ENCODE results near the gene PDE8B.
A peak's percentile ranks its signal among the peaks of the same experiment; 100 is the strongest.

PDE8B gene

GRCh38 chr5:77231471-77232138 lies 21.1 kb downstream of the PDE8B start:
- ATAC-seq (no peak), DNase-seq (no peak)
- Mint-ChIP-seq H3K36me3 (ENCODE audit: low read depth) (no peaks in the 10 kb centered on the region), H3K4me1 (peaks cover 14% of the 10 kb centered on the region), H3K9me3 (peaks cover 6% of the 10 kb centered on the region), H3K27me3 (peaks cover 28% of the 10 kb centered on the region), H3K27ac (no peak overlapping the region), H3K4me3 (no peak overlapping the region)

GRCh38 chr5:77232574-77233358 lies 22.3 kb downstream of the PDE8B start:
- peaks cover 14% of the 10 kb centered on the region for H3K4me1 Mint-ChIP-seq
- peaks cover 6% of the 10 kb centered on the region for H3K9me3 Mint-ChIP-seq
- H3K27ac Mint-ChIP-seq, result no peak overlapping the region
- DNase-seq (no peak), ATAC-seq (peak; percentile 51)
- peaks cover 28% of the 10 kb centered on the region for H3K27me3 Mint-ChIP-seq
- H3K36me3 Mint-ChIP-seq (ENCODE audit: low read depth), result no peaks in the 10 kb centered on the region
- no peak overlapping the region for H3K4me3 Mint-ChIP-seq

GRCh38 chr5:77235846-77236721 lies 25.6 kb downstream of the PDE8B start:
- peaks cover 9% of the 10 kb centered on the region for H3K4me1 Mint-ChIP-seq
- peaks cover 33% of the 10 kb centered on the region for H3K27me3 Mint-ChIP-seq
- no peak overlapping the region for H3K4me3 Mint-ChIP-seq
- no peak overlapping the region for H3K27ac Mint-ChIP-seq
- DNase-seq, result no peak
- no peaks in the 10 kb centered on the region for H3K9me3 Mint-ChIP-seq
- ATAC-seq, result peak; percentile 52
- H3K36me3 Mint-ChIP-seq (ENCODE audit: low read depth), result no peaks in the 10 kb centered on the region

- H3K27ac Mint-ChIP-seq, result no peak overlapping the region
- DNase-seq (no peak), ATAC-seq (no peak)
- H3K36me3 Mint-ChIP-seq (ENCODE audit: low read depth), result no peaks in the 10 kb centered on the region
- H3K4me1 Mint-ChIP-seq, result peaks cover 6% of the 10 kb centered on the region
- peaks cover 25% of the 10 kb centered on the region for H3K27me3 Mint-ChIP-seq
- no peaks in the 10 kb centered on the region for H3K9me3 Mint-ChIP-seq
- no peak overlapping the region for H3K4me3 Mint-ChIP-seq
These were observed 28.8 kb downstream of the PDE8B start for GRCh38 chr5:77239126-77239741.

- H3K4me3 Mint-ChIP-seq, result no peak overlapping the region
- peaks cover under 1% of the 10 kb centered on the region for H3K4me1 Mint-ChIP-seq
- no peak for ATAC-seq
These were observed 31.0 kb downstream of the PDE8B start for GRCh38 chr5:77241444-77241843.

GRCh38 chr5:77249475-77249874 lies 39.0 kb downstream of the PDE8B start:
- Mint-ChIP-seq H3K4me3 (no peak overlapping the region), H3K27me3 (peaks cover 8% of the 10 kb centered on the region), H3K9me3 (no peaks in the 10 kb centered on the region), H3K36me3 (ENCODE audit: low read depth) (no peaks in the 10 kb centered on the region), H3K27ac (no peak overlapping the region), H3K4me1 (no peaks in the 10 kb centered on the region)
- DNase-seq (no peak), ATAC-seq (no peak)

More at GRCh38 chr5:77241444-77241843, 31.0 kb downstream of the PDE8B start:
- no peak overlapping the region for H3K27ac Mint-ChIP-seq
- peaks cover 14% of the 10 kb centered on the region for H3K27me3 Mint-ChIP-seq
- no peak for DNase-seq
- H3K9me3 Mint-ChIP-seq, result no peaks in the 10 kb centered on the region
- no peaks in the 10 kb centered on the region for H3K36me3 Mint-ChIP-seq (ENCODE audit: low read depth)

GRCh38 chr5:77250021-77250420 lies 39.5 kb downstream of the PDE8B start:
- peaks cover 8% of the 10 kb centered on the region for H3K27me3 Mint-ChIP-seq
- no peak overlapping the region for H3K4me3 Mint-ChIP-seq
- no peak overlapping the region for H3K27ac Mint-ChIP-seq
- no peaks in the 10 kb centered on the region for H3K4me1 Mint-ChIP-seq
- H3K36me3 Mint-ChIP-seq (ENCODE audit: low read depth), result no peaks in the 10 kb centered on the region
- ATAC-seq (no peak), DNase-seq (no peak)
- no peaks in the 10 kb centered on the region for H3K9me3 Mint-ChIP-seq

- DNase-seq (no peak), ATAC-seq (no peak)
- Mint-ChIP-seq H3K27ac (no peak overlapping the region), H3K4me1 (no peaks in the 10 kb centered on the region), H3K9me3 (no peaks in the 10 kb centered on the region), H3K27me3 (peaks cover 12% of the 10 kb centered on the region), H3K4me3 (no peak overlapping the region), H3K36me3 (ENCODE audit: low read depth) (no peaks in the 10 kb centered on the region)
These were observed 41.4 kb downstream of the PDE8B start for GRCh38 chr5:77251921-77252320.

- Mint-ChIP-seq H3K4me1 (peaks cover 4% of the 10 kb centered on the region), H3K36me3 (ENCODE audit: low read depth) (no peaks in the 10 kb centered on the region), H3K9me3 (no peaks in the 10 kb centered on the region), H3K27ac (no peak overlapping the region), H3K4me3 (no peak overlapping the region), H3K27me3 (peaks cover 15% of the 10 kb centered on the region)
- DNase-seq (no peak), ATAC-seq (no peak)
These were observed 45.1 kb downstream of the PDE8B start for GRCh38 chr5:77255617-77256016.

- H3K27me3 Mint-ChIP-seq, result peaks cover 15% of the 10 kb centered on the region
- peaks cover 4% of the 10 kb centered on the region for H3K4me1 Mint-ChIP-seq
- DNase-seq, result no peak
- no peaks in the 10 kb centered on the region for H3K36me3 Mint-ChIP-seq (ENCODE audit: low read depth)
- ATAC-seq, result no peak
- no peak overlapping the region for H3K27ac Mint-ChIP-seq
- no peaks in the 10 kb centered on the region for H3K9me3 Mint-ChIP-seq
- H3K4me3 Mint-ChIP-seq, result no peak overlapping the region
These were observed 45.9 kb downstream of the PDE8B start for GRCh38 chr5:77256406-77256805.

GRCh38 chr5:77258652-77259051 lies 48.2 kb downstream of the PDE8B start:
- Mint-ChIP-seq H3K9me3 (no peaks in the 10 kb centered on the region), H3K27me3 (peaks cover 15% of the 10 kb centered on the region), H3K27ac (no peak overlapping the region), H3K36me3 (ENCODE audit: low read depth) (no peaks in the 10 kb centered on the region), H3K4me3 (no peak overlapping the region), H3K4me1 (peaks cover 4% of the 10 kb centered on the region)
- no peak for ATAC-seq
- no peak for DNase-seq

GRCh38 chr5:77259476-77259875 lies 49.0 kb downstream of the PDE8B start:
- H3K27ac Mint-ChIP-seq, result no peak overlapping the region
- no peak overlapping the region for H3K4me3 Mint-ChIP-seq
- peaks cover 15% of the 10 kb centered on the region for H3K27me3 Mint-ChIP-seq
- ATAC-seq (peak; percentile 80), DNase-seq (no peak)
- no peaks in the 10 kb centered on the region for H3K9me3 Mint-ChIP-seq
- peaks cover 4% of the 10 kb centered on the region for H3K4me1 Mint-ChIP-seq
- H3K36me3 Mint-ChIP-seq (ENCODE audit: low read depth), result no peaks in the 10 kb centered on the region

- ATAC-seq (no peak), DNase-seq (no peak)
- Mint-ChIP-seq H3K9me3 (no peaks in the 10 kb centered on the region), H3K4me3 (no peak overlapping the region), H3K27me3 (peaks cover 13% of the 10 kb centered on the region), H3K27ac (peak overlapping the region; percentile 28), H3K36me3 (ENCODE audit: low read depth) (no peaks in the 10 kb centered on the region), H3K4me1 (peaks cover 4% of the 10 kb centered on the region)
These were observed 52.2 kb downstream of the PDE8B start for GRCh38 chr5:77262697-77263096.

GRCh38 chr5:77266291-77266690 lies 55.8 kb downstream of the PDE8B start:
- Mint-ChIP-seq H3K36me3 (ENCODE audit: low read depth) (no peaks in the 10 kb centered on the region), H3K4me3 (no peak overlapping the region), H3K27me3 (peaks cover 7% of the 10 kb centered on the region), H3K4me1 (no peaks in the 10 kb centered on the region), H3K9me3 (peaks cover 5% of the 10 kb centered on the region), H3K27ac (no peak overlapping the region)
- ATAC-seq (no peak), DNase-seq (no peak)

Measured in activated naive CD8-positive, alpha-beta T cell treated with anti-CD3 and anti-CD28 coated beads, Interleukin-2, amount 50 U/mL, for 24 hours (primary cell).